HG03097 (cell line): ENCODE results near the gene ETV6.

ENCODE experiments used
- ATAC-seq: cut with Tn5 transposase; IDR thresholded peaks from one replicate; pipeline ENCODE4 v1.9.1; 2021; ENCODE audit not compliant: unreplicated experiment, low FRiP score

ETV6 gene

DNA sequence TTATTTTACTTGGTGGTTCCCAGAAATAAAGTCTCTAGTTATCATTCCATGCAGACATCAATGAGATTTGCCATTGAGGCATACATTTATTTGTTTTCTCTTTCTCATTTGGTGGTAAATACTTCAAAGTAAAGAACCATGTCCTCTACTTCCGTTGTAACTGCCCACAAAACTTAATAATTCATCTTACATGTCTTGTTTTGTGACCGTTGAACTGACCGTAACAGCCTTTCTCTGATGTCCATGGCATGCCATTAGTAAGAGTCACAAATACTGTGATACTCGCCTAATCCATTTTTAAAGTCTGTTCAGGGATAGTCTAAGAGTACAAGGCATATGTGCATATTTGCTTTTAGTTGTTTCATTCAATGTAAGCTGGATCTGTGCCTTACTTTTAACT, 145.3 kb downstream of the ETV6 start:
- no peak for ATAC-seq

DNA sequence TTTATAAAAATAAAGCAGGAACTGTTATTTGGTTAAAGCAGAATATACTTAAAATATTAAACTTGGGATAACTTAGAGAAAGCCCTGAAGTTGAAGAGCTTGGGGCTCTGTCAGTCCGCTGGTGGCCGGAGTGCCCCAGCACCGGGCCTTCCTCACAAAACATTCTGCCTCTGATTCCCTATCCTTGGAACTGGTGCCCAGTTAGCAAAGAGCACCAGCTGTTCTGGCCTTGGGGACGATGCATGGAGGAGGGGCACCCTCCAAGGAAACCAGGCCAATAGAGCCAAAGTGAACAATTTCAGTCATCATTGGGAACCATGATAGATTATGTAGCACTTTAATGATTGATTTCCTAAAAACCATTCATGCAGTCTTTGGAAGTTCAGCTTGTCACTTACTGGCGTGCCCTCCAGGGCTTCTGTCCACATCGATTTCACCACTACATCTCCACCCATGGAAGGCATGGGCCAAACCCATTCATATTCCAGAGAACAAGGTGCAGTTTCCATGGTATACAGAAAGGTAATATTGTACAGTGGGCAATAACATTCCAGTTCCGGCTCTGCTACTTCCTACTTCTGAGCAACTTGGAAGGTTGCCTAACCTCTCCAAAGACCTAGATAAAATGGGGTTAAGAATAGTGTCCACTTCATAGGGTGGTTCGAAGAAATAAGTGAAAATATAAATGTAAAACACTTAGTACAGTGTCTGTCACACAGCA, 145.9 kb downstream of the ETV6 start:
- no peak for ATAC-seq

DNA sequence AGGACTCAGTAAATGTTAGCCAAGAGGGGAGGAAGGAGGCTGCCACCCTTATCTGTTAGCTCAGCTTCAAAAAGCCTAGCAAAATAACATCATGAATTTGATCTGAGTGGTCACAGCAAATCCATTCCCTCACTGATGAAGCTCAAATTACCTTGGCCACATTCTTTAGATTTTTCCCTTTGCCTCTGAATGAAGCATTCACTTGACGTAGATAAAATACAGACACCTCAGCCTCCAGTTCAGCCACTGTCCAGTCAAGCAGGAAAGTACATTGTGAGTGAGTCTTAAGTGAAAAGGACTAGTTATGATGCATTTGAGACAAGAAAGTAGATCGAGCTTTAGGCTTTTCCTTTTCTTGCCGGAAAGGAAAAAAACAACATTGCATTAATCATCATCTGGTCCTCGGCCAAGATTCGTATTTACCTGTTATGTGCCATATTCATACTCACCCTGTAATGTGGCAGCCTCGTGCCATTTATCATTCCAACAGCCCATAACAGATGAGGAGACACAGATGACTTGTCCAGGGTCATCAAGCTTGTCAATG, 146.5 kb downstream of the ETV6 start:
- no peak for ATAC-seq

- no peak for ATAC-seq
Measured at GRCh38 chr12:11797317-11797913, 147.9 kb downstream of the ETV6 start.

DNA sequence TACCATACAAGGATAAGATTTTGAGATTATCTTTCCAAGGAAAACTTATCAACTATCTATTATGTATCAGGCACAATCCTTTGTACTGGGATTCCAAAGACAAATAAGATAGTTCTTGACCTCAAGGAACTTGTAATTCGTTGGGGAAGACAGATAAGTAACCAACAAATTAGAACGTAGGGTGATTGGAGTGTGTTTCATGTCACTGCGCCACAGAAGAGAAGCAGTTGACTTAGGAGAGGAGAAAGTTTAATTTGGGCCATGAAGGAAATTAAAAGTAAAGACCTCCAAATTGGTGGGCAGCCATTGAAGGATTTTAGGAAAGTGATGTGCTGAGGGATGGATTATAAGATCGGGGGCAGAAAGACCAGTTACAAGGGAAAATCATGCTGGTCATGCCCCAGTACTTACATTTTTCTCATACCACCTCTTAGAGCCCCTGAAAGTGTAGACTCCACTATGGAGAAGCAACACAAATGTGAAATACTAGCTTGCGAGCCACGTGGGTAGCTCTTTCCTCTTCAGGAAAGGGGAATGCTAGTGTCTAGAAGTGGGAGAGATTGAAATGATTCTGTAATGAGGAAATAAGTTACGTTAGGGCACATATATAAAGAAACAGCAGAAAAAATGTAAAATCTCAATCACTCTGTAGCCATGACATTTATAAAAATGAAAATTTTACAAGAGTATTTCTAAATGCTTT, 148.7 kb downstream of the ETV6 start:
- no peak for ATAC-seq

GRCh38 chr12:11798856-11799501, 149.5 kb downstream of the ETV6 start:
- no peak for ATAC-seq

- no peak for ATAC-seq
Measured at GRCh38 chr12:11799502-11799873, 150.0 kb downstream of the ETV6 start.

DNA sequence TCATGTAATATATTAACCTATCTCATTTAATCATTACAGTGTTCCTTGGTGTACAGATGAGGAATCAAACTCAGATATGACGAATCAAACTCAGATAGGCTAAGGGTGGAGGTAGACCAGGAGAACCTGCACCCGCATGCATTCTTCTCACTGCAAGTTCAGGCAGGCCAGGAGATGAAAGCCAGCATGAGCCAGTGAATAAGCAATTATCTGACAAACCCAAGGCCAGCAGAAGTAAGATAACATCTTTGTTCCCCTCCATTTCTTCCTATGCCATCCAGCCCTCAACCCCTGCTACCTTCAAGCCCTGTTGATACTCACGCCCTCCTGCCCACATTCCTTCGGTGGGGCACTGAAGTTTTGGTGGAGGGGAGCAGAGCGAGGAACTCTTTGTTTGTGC, 152.2 kb downstream of the ETV6 start:
- ATAC-seq, result no peak

DNA sequence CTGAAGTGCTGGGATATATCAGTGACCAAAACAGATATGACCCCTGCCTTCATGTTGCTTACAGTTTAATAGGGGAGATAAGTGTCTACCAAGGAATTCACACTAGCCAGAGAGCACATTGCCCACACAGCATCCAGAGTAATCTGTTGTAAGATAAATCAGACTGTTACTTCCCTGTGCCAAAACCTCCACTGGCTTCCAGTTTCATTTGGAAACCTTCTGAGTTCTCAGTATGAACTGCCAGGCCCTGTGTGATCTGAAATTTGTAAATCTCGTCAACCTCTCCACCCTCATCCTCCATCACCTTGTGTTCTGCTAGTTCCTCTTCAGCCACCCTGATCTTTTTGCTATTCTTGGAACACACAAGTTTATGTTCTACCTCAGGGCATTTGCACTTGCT, 154.7 kb downstream of the ETV6 start:
- ATAC-seq, result no peak

- ATAC-seq, result no peak
Measured at GRCh38 chr12:11805043-11805442, 155.6 kb downstream of the ETV6 start.

DNA sequence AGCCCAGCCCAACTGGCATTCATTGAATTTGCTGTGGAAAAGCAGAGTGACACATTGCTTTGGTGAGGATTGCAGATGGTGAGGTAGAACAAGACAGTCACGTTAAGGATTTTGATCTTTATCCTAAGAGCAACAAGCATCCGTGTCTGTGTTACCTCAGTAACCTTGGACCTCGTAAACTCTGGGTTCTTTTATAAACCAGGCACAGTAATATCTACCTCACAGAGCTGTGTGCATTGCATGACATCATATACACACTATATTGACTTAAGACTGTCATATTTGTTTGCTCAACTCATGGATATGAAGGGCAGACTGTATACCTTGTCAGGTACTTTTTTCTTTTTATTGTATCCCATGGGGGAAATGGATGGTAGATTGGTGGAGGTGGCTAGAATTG, 156.2 kb downstream of the ETV6 start:
- ATAC-seq, result no peak

- no peak for ATAC-seq
Measured at GRCh38 chr12:11807458-11807857, 158.0 kb downstream of the ETV6 start.

GRCh38 chr12:11808931-11809330, 159.5 kb downstream of the ETV6 start:
- ATAC-seq, result no peak

DNA sequence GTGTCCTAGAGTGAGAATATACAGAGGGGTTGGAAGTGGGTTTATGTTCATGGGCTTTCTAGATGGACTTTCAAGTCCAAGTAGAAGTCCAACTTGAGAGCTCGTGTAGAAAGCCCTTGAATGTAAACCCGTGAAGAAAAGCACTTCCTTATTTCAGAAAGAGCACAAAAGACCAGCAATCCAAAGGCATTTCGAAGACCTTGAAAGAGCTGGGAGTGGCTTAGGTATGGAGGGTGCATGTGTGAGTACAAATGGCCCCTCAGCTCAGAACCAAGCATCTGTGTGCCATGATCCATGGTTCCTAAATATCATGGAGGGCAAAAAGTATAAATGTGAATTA, 160.7 kb downstream of the ETV6 start:
- ATAC-seq, result no peak

DNA sequence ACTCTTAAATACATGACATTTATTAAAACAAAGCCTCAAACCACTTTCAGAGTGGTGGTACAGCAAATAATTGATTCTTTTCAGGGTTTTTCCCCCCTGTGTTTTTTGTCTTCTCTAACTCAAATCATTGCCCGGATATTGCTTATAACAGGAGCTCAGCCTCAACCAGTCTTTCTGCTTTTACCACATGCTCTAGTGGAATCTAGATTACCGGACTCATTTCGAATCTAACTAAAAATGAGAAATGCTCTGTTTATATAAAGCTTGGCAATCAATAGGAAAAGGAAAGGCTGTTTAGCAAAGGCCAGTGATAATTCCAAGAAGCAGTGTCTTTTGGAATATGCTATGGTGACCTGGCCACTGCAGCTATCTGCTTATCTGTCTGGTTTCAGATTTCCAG, 161.5 kb downstream of the ETV6 start:
- no peak for ATAC-seq

DNA sequence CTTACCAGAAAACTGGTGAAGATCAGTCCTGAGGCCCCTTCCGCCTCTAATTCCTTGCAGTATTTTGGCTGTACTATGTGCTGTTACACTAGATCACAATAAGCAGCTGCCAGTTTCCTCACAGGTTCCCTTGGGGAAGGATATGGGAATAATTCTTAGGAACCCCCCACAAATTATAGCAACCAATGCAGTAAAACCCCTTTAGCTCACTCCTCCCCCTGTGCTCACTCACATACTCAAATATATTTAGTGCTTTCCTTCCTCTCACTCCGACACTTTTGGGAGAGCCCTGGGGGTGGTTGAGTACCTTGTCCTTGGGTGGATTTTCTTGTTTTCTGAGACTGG, 162.7 kb downstream of the ETV6 start:
- no peak for ATAC-seq

DNA sequence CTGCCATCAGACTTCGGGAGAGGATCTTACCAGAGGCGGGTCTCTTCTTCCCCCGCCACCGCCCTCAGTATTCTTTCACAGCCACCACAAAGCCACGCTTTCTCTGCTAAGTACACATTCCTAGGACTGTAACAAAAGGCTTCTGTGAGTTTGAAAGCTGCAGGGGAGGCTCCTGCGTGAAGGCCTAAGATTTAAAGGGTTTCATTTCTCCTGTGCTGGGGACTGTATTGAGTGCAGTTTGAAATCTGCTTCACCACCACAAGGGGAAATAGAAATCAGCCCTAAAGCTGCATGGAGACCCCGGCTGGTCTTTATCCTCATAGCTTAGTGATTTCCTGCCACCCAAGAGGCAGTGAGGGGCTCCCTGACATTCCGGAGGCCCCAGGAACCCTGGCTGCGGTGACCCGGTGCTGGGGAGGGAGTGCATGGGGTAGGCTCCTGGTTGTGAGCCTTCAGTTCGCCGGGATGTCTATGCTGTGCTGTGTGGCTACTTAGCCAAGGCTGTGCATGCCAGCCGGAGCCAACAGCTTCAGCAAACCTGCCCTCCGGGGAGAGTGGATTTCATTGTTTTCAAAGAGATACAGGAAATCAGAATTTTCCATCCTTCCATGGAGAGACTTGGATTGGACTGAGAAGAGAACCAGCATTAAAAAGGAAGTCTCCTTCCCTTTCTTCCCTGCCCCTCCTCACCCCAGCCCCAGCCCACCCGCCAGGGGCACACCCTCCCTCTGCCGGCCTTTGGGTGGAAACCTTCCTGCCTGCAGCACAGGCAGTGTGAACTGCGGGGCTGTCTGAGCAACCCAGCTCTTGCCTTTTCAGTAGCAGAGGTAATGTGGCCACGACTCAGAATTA, 163.3 kb downstream of the ETV6 start:
- ATAC-seq, result no peak

- no peak for ATAC-seq
Measured at GRCh38 chr12:11813438-11813813, 164.0 kb downstream of the ETV6 start.

DNA sequence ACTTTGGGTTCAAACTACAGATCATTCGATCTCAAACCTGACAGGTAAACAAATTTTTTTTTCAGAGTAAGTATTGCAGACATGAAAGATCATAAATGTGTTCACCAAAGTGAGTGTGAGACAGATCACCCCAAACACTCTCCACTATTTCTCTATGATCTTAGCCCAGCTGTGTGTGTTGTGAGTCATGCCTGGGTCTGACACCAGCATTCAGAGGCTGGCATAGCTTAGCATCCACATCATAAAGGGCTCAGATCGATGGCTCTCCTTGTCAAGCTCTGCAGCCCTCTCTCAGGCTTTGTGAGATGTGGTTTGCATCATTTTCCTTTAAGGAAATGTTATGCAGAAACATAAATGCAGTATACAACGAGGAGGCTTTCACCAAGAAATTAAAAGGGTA, 164.9 kb downstream of the ETV6 start:
- ATAC-seq, result no peak

DNA sequence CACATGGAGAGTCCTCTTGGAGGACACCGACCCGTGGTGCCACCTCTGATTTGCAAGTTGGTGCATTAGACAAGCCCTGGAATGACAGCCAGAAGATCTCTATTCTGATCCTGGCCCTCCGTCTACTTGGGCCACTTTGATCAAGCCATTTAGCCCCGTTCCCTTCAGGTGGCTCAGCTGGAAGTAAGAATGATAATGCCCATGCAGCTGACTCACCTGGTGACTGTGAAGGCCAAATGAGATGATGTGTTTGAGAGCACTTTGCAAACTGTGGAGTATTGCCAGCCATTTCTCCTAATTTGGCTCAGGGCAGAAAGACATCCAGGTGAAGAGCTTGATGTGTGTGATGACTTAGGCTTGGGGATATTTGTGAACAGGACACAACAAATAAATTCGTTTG, 165.9 kb downstream of the ETV6 start:
- ATAC-seq, result no peak

DNA sequence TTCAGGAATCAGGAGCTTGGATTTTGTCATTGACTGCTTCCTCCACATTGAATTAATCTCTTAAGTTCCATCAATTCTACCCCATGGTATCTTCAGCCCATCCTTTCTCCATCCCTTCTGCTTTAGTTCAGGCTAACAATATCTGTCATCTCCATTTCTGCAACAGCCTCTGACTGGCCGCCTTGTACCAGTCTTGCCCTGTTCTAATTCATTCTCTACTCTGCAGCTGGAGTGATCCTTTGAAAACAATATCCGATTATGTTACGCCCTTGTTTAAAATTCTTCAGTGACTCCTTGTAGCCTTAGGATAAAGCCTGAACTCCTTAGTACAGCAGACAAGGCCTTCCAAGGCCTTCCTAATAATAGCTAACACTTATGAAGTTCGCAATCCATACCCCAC, 170.2 kb downstream of the ETV6 start:
- ATAC-seq, result no peak
